Measurements from ENCODE around the gene SHC2. TPM values are rescaled to one million over a fixed set of nuclear protein-coding genes. Genes with fewer than 3 reads are reported as not detected.
A peak's percentile ranks its signal among the peaks of the same experiment; 100 is the strongest.

SHC2 gene
- total and polyA plus RNA-seq, 2 of the 13 experiments (the other 11 are each of a cell fraction or from before 2014, with no cell fraction given), result 9.0 to 18.3 TPM

DNA sequence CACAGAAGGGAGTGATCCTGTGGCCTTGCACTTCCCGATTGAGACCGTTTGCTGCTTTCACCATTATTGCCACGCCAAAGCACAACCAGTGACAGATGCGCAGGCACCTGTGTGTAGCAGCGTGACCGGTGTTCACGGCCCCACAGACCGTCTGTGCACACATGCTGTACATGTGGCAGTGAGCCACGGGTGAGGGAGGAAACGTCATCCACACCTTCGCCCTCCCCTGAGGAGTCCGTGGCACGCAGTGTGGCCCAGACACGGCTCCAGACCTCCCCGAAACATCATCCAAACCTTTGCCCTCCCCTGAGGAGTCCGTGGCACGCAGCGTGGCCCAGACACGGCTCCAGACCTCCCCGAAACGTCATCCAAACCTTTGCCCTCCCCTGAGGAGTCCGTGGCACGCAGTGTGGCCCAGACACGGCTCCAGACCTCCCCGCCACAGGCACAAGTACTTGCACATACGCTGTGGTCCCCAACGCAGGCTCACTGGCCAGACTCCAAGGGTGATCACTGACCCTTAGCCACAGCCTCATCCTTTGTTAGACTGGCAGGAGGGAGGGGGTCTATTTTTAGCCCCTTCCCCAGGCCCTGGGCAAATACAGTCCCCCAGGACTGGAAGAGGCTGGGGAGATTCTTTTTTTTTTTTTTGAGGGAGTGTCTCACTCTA, 7.9 kb upstream of the SHC2 start:
- Histone ChIP-seq H4K20me1 (ENCODE audit: insufficient read depth, low read length) (no peaks in the 10 kb centered on the region), H3K27ac (ENCODE audit: extremely low read length, insufficient read depth, low read length) (no peak overlapping the region), H3K79me2 (ENCODE audit: insufficient read depth, low read length) (no peaks in the 10 kb centered on the region), H3K36me3 (replicated peaks in 1 of 2; ENCODE audit: control insufficient read depth in 1 of 2, insufficient read depth in 2 of 2, low read length in 2 of 2) (no peaks in the 10 kb centered on the region), H2AFZ (ENCODE audit: low read length) (no peak overlapping the region), H3K4me1 (ENCODE audit: insufficient read depth, low read length) (peaks cover 10% of the 10 kb centered on the region), H3K9me3 (ENCODE audit: low read length) (no peaks in the 10 kb centered on the region), H3K27me3 (ENCODE audit: control insufficient read depth in 1 of 2, insufficient read depth in 2 of 2, low read length in 2 of 2) (peaks cover 0 to 8% of the 10 kb centered on the region in 2 experiments; a peak in 2 of 5 replicates), H3K4me2 (ENCODE audit: low read depth, low read length) (no peak overlapping the region), H3K4me3 (replicated peaks in 1 of 3; ENCODE audit: insufficient read depth in 1 of 3, low read depth in 2 of 3, low read length in 3 of 3) (no peak overlapping the region), H3K9ac (ENCODE audit: insufficient read depth, low read depth, low read length) (no peak overlapping the region)
- TF ChIP-seq, protein P1, sequence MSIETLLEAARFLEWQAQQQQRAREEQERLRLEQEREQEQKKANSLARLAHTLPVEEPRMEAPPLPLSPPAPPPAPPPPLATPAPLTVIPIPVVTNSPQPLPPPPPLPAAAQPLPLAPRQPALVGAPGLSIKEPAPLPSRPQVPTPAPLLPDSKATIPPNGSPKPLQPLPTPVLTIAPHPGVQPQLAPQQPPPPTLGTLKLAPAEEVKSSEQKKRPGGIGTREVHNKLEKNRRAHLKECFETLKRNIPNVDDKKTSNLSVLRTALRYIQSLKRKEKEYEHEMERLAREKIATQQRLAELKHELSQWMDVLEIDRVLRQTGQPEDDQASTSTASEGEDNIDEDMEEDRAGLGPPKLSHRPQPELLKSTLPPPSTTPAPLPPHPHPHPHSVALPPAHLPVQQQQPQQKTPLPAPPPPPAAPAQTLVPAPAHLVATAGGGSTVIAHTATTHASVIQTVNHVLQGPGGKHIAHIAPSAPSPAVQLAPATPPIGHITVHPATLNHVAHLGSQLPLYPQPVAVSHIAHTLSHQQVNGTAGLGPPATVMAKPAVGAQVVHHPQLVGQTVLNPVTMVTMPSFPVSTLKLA (IDR thresholded peaks at IDR 0.05), result peak; percentile 30; the same call in 1 of the 2 replicates
- TF ChIP-seq DNMT1 (CRISPR knock-in tag; IDR thresholded peaks at IDR 0.05) (no peak), ZNF564 (CRISPR knock-in tag; IDR thresholded peaks at IDR 0.05) (no peak), KMT2A (CRISPR knock-in tag; IDR thresholded peaks at IDR 0.05) (no peak)
- no peak for ATAC-seq
- 38% methylated on average over 8 of the region's 27 CpGs for WGBS (ENCODE audit: low lambda C conversion rate)
- POLR2A ChIA-PET, result no interaction called here
- no TSS peak for BruUV-seq (replicated peaks)
- FAIRE-seq, result no peak
- intact Hi-C loops (cut with micrococcal nuclease; ENCODE audit: unreplicated experiment), result no loop called here
- no peak for DNase-seq (ENCODE audit: low spot score)
- CTCF ChIA-PET (ENCODE audit: low intra/inter-chr PET ratio, low total read pairs), result no interaction called here
- in situ Hi-C loops (cut with HindIII; ENCODE audit: extremely low pct_ligation_motif_present, low pct_unique_long_range_greater_than_20kb), result no loop called here

DNA sequence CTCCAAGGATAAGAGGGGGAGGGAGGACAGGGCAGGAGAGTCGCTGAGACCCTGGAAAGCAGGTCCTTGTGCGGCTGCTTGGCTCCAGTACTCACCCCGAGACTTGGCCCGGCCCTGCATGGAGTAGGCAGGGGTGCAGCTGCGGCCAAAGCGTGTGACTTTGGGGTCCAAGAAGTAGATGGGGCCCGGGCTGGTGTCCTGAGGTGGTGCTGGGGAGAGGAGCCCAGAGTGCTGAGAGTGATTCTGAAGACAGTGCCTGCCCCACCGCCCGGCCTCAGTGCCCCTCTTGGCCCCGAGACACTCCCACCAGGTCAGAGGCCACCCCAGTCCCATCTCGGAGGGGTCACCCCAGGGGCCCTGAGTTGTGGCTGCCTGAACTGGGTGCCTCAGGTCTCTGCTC, 6.7 kb upstream of the SHC2 start:
- H4K20me1 ChIP-seq (ENCODE audit: insufficient read depth, low read length), result no peaks in the 10 kb centered on the region
- FAIRE-seq (no peak), DNase-seq (ENCODE audit: low spot score) (no peak), ATAC-seq (no peak)
- CTCF ChIA-PET (ENCODE audit: low intra/inter-chr PET ratio, low total read pairs), result no interaction called here
- H3K79me2 ChIP-seq (ENCODE audit: insufficient read depth, low read length), result no peaks in the 10 kb centered on the region
- no peak overlapping the region for H3K27ac ChIP-seq (ENCODE audit: extremely low read length, insufficient read depth, low read length)
- H3K4me1 ChIP-seq (ENCODE audit: insufficient read depth, low read length), result peaks cover 21% of the 10 kb centered on the region
- in situ Hi-C loops (cut with HindIII; ENCODE audit: extremely low pct_ligation_motif_present, low pct_unique_long_range_greater_than_20kb), result no loop called here
- 3% methylated on average over 5 of the region's 11 CpGs for WGBS (ENCODE audit: low lambda C conversion rate)
- peaks cover 0 to 8% of the 10 kb centered on the region in 2 experiments; a peak in 2 of 5 replicates for H3K27me3 ChIP-seq (ENCODE audit: control insufficient read depth in 1 of 2, insufficient read depth in 2 of 2, low read length in 2 of 2)
- no TSS peak for BruUV-seq (replicated peaks)
- POLR2A ChIA-PET, result no interaction called here
- no peak overlapping the region for H3K9ac ChIP-seq (ENCODE audit: insufficient read depth, low read depth, low read length)
- H3K4me3 ChIP-seq (replicated peaks in 1 of 3; ENCODE audit: insufficient read depth in 1 of 3, low read depth in 2 of 3, low read length in 3 of 3), result no peak overlapping the region
- no peak overlapping the region for H3K4me2 ChIP-seq (ENCODE audit: low read depth, low read length)
- no peaks in the 10 kb centered on the region for H3K9me3 ChIP-seq (ENCODE audit: low read length)
- intact Hi-C loops (cut with micrococcal nuclease; ENCODE audit: unreplicated experiment), result no loop called here
- no peaks in the 10 kb centered on the region for H3K36me3 ChIP-seq (replicated peaks in 1 of 2; ENCODE audit: control insufficient read depth in 1 of 2, insufficient read depth in 2 of 2, low read length in 2 of 2)
- no peak overlapping the region for H2AFZ ChIP-seq (ENCODE audit: low read length)
- TF ChIP-seq ZNF224 (CRISPR knock-in tag; IDR thresholded peaks at IDR 0.05) (no peak), MTF1 (CRISPR knock-in tag; IDR thresholded peaks at IDR 0.05) (no peak), MLLT10 (CRISPR knock-in tag; IDR thresholded peaks at IDR 0.05) (no peak), NFYB (CRISPR knock-in tag; IDR thresholded peaks at IDR 0.05) (no peak)
- TF ChIP-seq, protein P2, sequence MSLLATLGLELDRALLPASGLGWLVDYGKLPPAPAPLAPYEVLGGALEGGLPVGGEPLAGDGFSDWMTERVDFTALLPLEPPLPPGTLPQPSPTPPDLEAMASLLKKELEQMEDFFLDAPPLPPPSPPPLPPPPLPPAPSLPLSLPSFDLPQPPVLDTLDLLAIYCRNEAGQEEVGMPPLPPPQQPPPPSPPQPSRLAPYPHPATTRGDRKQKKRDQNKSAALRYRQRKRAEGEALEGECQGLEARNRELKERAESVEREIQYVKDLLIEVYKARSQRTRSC (CRISPR knock-in tag; IDR thresholded peaks at IDR 0.05; ENCODE audit: low read depth), result no peak
- TF ChIP-seq, protein P3, sequence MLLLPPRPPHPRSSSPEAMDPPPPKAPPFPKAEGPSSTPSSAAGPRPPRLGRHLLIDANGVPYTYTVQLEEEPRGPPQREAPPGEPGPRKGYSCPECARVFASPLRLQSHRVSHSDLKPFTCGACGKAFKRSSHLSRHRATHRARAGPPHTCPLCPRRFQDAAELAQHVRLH (CRISPR knock-in tag; IDR thresholded peaks at IDR 0.05; ENCODE audit: borderline replicate concordance, low read depth), result no peak
- TF ChIP-seq, protein P4, sequence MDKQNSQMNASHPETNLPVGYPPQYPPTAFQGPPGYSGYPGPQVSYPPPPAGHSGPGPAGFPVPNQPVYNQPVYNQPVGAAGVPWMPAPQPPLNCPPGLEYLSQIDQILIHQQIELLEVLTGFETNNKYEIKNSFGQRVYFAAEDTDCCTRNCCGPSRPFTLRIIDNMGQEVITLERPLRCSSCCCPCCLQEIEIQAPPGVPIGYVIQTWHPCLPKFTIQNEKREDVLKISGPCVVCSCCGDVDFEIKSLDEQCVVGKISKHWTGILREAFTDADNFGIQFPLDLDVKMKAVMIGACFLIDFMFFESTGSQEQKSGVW (CRISPR knock-in tag; IDR thresholded peaks at IDR 0.05; ENCODE audit: borderline replicate concordance), result no peak
